Measurements from ENCODE around the gene CNTROB.

The CNTROB gene

GRCh38 chr17:7903154-7904103 lies 28.6 kb upstream of the CNTROB start:
- DNase-seq (ENCODE audit: low spot score): no peak

DNA sequence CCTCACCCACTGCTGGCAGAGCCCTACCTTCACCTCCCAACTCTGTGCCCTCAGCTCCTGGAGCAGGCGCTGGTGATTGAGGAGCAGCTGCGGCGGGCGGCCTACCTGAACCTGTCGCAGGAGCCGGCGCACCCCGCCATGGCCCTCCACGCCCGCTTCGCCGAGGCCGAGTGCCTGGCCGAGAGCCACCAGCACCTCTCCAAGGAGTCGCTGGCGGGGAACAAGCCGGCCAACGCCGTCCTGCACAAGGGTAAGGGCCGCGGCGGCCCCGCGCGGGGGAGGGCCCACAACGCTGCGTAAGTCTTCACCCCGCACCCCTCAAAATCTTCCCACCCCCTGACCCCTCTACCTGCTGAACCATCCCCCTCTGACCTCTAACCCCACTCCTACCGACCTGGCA lies 22.9 kb upstream of the CNTROB start:
- no peak for DNase-seq (ENCODE audit: low spot score)

GRCh38 chr17:7910281-7910680 lies 21.7 kb upstream of the CNTROB start:
- no peak for DNase-seq (ENCODE audit: low spot score)

DNA sequence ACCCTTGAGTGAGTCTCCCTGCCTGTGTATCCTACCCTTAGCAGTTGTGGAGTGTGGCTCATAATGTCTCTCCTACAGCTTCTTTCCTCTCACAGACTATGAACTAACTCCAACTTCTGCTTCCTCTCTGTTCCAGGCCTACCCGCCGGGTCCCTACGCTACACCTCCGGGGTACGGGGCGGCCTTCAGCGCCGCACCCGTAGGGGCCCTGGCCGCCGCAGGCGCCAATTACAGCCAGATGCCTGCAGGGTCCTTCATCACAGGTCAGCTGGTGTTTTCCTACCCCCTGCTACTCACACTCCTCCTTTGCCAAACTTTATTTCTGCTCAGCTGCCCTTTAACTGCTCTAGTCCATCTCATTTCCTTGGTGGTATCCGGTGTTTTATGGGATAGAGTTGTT lies 21.3 kb upstream of the CNTROB start:
- DNase-seq (ENCODE audit: low spot score): no peak

DNA sequence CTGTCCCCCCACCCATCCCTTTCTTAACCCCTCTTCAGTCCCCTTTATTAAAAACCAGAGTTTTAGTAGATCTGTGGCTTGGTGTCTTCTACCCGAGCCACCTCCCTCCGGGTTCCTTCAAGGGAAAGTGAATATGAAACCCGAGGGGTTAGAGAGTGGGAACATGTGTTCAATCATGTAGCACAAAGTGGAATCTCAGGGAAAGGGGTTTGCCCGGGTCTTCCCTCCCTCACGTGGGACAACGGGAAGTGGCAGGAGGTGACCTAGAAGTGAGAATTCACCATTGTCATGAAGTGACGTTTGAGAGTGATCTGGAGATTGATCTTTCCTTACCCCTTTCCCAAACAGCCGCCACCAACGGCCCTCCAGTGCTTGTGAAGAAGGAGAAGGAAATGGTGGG lies 20.9 kb upstream of the CNTROB start:
- DNase-seq (ENCODE audit: low spot score): no peak

GRCh38 chr17:7912927-7913524 lies 19.0 kb upstream of the CNTROB start:
- peak; percentile 61 for DNase-seq (ENCODE audit: low spot score)

DNA sequence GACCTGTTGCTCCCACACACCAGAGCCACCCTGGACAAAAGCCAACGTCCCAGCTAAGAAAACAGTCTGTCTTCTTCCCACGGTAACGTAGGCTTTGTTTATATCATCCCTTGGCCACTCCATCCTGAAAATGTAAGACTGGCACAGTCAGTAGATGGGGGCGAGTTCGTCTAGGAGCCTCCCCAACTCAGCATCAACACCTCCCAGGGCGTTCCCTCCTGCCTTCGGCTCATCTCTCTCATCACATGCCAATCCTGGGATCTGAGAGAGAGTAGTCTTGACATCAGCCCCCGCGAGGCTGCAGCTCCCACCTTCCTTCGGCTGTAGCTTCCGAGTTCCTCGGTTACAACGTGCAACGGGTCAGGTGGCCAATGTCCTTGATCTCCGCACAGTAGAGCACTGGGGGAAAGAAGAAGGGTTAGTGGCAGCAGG lies 16.8 kb upstream of the CNTROB start:
- DNase-seq (ENCODE audit: low spot score): no peak

DNA sequence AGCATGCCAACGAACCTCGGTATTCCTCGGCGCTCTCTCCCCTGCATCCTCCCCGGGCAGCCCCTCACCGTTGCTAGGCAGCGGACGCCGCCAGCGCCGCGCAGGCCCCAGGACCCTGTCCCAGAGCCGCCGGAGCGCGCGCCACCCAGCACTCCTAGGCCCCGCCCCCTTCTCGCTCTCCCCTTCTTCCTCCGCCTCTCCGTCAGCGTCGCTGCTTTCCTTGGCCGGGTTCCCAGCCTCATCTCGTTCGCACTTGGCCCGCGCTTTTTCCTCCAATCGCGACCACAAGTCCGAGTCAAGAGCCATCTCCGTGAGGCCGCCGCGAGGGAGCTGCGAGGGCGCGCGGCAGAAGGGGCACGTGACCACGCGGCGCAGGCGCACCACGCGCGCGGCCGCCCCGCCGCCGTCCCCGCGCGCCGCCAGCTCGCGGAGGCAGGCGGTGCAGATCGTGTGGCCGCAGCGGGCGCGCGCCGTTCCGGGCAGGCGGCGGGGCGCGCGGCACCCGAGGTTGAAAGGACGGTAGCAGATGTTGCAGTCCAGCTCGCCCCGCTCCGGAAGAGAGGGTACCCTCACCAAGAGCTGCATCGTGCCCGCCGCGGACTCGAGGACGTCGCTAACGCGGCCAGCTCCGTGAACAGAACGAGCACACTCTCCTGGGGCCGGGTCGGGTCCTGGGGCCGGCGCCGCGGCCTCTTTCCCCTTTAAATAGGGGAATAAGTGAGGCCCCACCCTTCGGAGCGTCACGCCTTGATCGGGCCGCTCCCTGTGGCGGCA lies 16.2 kb upstream of the CNTROB start, which contains the start of gene RNF227:
Gene RNF227, minus strand, starts transcription at position 679 of the 774 bp plus-strand sequence. Its CDS starts 94 bp downstream, at position 585.
- peak; percentile 85 for DNase-seq (ENCODE audit: low spot score)

DNA sequence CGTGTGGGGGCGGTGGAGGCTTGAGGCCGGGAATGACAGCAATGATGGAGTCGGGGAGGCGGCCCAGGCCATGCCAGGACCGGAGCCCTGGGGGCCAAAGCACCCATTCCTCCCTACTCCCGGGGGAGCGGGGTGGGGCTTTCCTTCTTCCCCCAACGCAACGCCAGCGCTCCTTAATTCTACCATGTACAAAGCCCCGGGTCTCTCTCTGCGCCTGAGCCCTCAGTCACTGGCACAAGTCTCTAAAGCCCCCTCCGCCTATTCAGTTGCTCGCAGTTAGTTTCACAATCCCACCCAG lies 15.7 kb upstream of the CNTROB start:
- no peak for DNase-seq (ENCODE audit: low spot score)

DNA sequence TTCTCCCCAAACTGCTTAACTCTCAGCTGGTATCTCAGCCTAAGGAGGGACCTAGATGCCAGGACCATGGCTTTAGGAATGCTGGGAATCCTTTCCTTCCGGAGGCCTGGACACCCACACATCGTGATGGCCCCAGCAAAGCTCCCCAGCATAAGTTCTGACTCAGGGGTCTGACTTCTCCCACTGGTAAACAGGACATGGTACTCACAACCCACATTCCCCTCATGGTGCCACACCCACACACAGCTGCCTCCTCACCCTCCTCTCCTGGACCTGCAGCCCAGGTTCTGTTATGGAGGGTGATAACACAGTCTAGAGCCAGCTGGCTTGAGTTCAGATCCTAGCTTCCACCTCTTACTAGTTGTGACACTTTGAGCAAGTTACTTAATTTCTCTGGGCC lies 15.2 kb upstream of the CNTROB start:
- no peak for DNase-seq (ENCODE audit: low spot score)

DNA sequence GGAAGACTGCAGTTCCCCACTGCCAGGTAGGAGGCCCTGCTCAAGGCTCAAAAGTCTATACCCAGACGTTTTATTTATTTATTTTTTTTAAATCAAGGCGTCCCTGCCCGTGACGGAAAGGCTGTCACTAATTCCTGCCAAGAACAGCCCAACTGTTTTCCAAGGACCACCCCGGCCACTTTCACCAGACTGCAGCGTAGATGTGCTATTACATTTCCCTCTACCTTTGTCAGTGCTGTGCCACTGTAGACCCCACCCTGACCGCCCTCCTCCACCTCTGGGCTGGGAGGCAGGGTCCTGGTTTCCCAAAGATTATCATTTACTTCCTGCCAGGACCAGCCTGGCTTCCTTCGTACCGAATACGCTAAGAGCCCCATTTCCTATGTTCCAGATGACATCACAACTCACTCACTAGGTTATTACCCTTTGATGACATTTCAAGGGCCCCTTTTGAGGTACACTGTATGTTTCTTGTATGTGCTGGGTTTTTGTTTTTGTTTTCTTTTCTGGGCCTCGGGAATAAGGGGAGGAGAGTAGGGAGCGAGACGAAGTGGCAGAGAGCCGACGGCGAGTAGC lies 9.6 kb upstream of the CNTROB start:
- no peak for DNase-seq (ENCODE audit: low spot score)

DNA sequence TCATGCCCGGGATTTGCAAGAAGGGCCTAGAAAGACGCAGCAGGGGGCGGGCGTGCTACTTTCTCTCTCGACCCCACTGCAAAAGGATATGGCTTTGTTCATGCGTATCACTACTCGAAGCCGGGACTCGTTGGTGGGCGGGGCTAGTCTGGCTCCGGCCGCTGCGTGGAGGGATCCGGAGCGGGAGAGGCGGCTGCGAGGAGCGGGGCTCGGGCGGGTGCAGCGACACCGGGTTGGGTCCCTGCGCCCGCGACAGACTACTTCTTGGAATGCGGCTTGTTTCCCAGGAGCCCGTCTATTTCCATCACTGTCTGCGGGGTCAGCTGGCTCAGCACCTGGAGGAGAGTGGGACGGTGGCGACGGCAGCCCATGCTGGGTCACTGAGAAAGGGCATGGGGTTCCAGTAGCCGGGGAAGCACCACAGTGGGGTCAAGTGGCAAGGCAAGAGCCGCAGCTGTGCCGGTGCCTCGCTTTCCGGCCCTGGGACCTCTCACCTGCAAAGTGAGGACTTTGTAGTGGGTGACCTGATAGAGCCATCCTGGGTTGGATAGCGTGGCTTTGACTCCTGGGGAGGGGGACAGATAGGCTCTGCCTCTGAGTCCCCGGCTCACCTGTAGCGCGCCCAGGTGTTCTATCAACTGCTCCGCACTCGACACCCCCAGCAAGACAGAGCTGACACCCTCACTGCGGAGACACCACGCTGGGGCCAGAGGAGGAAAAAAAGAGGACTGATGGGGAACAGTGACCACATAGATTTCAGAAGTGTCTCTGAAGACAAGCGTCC lies 9.0 kb upstream of the CNTROB start:
- DNase-seq (ENCODE audit: low spot score): peak; percentile 88

- no peak for DNase-seq (ENCODE audit: low spot score)
These were observed 4.4 kb upstream of the CNTROB start for GRCh38 chr17:7927596-7927995.

GRCh38 chr17:7929158-7930023 lies 2.6 kb upstream of the CNTROB start, which contains the start of gene KCNAB3:
Gene KCNAB3 (minus strand): TSS chr17:7929856. CDS start chr17:7929435, 421 bp downstream.
- peak; percentile 91 for DNase-seq (ENCODE audit: low spot score)

DNA sequence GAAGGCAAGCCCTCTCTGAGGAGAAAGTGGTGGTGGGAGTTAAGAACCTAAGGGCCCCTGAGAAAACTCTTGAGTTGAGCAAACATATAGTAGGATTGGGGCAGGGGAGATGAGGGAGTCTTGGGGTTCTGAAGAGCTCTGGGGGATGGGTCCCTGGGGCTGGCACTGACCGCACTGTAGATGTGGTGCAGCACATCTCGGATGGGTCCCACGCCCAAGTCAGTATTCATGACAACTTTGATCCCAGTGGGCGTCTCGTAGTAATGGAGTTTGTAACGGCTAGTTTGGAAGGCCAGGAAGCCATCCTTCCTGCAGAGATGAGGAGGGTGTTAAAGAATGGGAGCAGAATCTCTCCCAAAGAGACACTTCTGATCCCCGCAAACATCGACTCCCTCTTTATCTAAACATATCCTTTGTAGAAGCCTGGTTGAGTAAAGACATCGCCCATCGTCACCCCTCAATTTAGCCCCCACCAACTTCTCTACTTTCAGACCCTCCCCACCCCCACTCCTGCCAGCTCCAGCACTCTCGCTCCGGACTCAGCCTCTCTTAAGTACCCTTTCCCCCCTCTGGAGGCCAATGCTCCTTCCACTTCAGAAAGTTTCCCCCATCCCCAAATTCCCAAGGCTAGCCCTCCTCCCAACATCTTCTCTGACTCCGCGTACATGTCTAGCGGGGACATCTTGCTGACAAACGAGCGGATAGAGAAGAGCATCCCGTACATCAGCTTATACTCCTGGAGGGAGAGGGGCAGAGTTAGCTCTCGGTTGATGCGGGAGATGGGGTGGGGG lies 970 bp upstream of the CNTROB start:
- DNase-seq (ENCODE audit: low spot score): no peak

GRCh38 chr17:7932483-7932891 lies 481 bp downstream of the CNTROB start:
- DNase-seq (ENCODE audit: low spot score): peak; percentile 57

- DNase-seq (ENCODE audit: low spot score): peak; percentile 70
These were observed 943 bp downstream of the CNTROB start for GRCh38 chr17:7932949-7933348.

DNA sequence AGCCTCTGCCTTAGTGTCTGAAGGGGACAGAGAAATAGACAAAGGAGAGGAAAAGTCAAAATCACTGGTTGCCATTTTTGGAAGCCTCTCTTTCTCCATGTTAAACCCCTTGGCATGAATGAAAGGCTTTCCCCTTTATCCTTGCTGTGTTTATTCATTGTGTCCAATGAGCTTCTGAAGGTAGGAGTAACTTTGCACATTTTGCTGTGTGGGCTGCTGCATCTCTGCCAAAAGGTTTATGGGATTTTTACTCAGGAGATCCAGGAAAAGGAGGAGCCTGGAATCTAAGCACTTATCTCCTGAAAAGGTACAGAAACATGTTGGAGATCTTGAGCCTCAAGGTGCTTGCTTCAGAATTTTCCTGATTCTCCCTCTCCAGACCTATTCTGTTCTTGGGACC lies 3.9 kb downstream of the CNTROB start:
- DNase-seq (ENCODE audit: low spot score): no peak

DNA sequence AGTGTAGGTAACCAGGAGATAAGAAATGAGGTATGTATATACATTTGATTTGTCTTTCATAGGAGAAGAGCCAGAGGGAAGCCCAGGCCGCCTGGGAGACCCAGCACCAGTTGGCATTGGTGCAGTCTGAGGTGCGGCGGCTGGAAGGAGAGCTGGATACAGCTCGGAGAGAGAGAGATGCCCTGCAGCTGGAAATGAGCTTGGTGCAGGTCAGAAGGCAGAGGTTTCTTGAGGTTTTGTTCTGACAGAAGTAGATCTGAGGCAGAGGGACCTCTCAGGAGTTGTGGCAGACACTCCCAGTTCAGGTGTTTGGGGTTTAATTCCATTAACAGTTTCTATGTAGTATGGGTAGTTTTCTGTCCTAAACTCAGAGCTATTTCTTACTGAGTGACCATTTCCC lies 8.0 kb downstream of the CNTROB start:
- DNase-seq (ENCODE audit: low spot score): no peak

GRCh38 chr17:7940743-7941142 lies 8.7 kb downstream of the CNTROB start:
- DNase-seq (ENCODE audit: low spot score): no peak

Data from iPS-NIHi11 (cell line).